HFF-Myc (cell line): Measurements from ENCODE around the gene ACOXL.

Source experiments
- DNase-seq: peaks from one replicate; pipeline ENCODE4 v3.0.0-alpha.2; 2011; ENCODE audit warnings: low read depth; ENCODE audit errors: extremely low read depth
- H3K4me3 ChIP-seq: replicated peaks from 2 replicates; pipeline ENCODE4 v1.5.1; 2011; ENCODE audit warnings: low read depth, mild to moderate bottlenecking, control low read depth, low read length
- TF ChIP-seq, protein P1 (sequence below): IDR thresholded peaks from 2 replicates; pipeline ENCODE4 v1.5.1; 2012; ENCODE audit warnings: mild to moderate bottlenecking, low read depth, low read length, control low read depth; ENCODE audit errors: missing control alignments

The ACOXL gene

DNA sequence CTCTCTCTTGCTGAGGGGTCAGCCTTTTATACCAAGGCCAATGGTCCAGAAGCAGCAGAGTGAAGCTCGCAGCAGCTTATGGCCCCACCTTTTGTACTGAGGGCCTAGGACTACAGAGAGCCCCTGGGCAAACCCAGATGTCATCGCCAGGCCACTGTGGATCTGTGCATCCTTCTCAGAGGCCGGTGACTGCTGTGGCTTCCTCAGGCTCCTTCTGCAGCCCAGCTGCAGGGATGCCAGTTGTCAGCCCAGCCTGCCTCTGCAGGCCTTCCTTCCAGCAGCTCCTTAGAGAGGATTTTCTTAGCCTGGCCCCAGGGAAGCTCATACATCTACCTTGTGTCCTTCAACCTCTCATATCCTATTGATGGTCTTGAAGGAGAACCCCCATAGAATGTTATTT, 6.5 kb upstream of the ACOXL start:
- TF ChIP-seq, protein P1, sequence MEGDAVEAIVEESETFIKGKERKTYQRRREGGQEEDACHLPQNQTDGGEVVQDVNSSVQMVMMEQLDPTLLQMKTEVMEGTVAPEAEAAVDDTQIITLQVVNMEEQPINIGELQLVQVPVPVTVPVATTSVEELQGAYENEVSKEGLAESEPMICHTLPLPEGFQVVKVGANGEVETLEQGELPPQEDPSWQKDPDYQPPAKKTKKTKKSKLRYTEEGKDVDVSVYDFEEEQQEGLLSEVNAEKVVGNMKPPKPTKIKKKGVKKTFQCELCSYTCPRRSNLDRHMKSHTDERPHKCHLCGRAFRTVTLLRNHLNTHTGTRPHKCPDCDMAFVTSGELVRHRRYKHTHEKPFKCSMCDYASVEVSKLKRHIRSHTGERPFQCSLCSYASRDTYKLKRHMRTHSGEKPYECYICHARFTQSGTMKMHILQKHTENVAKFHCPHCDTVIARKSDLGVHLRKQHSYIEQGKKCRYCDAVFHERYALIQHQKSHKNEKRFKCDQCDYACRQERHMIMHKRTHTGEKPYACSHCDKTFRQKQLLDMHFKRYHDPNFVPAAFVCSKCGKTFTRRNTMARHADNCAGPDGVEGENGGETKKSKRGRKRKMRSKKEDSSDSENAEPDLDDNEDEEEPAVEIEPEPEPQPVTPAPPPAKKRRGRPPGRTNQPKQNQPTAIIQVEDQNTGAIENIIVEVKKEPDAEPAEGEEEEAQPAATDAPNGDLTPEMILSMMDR = no peak
- H3K4me3 ChIP-seq = no peak overlapping the region
- DNase-seq = no peak

DNA sequence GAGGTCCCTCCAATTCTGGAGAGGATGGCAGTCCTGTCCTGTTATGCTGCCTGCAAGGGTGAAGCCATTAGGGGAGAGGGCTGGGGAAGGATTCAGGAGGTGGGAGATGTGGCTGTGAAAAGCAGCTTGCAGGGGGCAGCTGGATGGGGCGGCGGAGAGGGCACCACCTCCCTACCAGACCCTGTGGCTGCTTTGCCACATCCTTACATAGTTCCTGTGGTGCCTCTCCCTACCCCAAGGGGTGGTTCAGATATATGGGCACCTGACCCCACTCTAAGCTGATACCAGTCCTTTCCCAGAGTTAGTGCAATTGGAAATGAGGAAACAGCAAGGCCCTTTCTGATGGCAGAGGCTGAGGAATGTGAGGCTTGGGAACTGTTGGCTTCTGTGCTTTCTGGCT, 6.1 kb upstream of the ACOXL start:
- H3K4me3 ChIP-seq = no peak overlapping the region
- TF ChIP-seq, protein P1 = no peak

DNA sequence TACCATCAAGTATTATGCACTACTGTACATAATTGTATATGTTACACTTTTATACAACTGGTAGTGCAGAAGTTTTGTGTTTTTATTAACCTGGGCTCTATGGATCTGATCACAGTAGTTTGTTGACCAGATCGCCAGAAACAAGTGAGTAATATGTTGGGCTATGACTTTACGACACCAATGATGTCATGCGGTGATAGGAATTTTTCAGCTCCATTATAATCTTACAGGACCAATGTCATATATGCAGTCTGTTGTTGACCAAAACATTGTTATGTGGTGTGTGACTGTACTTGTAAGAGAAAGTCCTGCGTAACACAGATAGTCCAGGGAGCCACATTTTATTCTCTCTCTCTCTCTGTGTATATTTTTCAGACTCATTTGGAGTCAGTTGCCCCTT, 4.5 kb upstream of the ACOXL start:
- TF ChIP-seq, protein P1 = no peak
- DNase-seq = no peak
- no peak overlapping the region for H3K4me3 ChIP-seq

More for the DNA sequence above, 6.1 kb upstream of the ACOXL start:
- no peak for DNase-seq

DNA sequence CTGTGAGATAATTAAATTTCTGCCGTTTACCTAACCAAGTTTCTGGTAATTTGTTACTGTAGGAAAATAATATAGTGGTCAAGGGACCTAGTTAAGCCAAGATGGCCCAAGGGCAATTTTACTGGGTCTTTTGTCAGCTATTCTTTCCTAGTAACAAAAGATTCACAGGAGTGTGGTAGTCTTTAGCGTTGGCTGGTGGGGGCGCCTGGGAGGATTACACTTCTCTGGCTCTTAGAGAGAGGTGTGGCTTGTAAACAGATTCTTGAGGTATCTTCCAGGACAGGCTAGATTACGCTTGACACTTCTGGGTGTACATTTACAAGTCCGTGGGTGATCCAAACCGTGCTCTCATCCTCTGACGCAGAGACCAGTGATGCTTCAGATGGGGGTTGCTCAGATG, 3.3 kb upstream of the ACOXL start:
- TF ChIP-seq, protein P1 = no peak
- DNase-seq = no peak
- no peak overlapping the region for H3K4me3 ChIP-seq

DNA sequence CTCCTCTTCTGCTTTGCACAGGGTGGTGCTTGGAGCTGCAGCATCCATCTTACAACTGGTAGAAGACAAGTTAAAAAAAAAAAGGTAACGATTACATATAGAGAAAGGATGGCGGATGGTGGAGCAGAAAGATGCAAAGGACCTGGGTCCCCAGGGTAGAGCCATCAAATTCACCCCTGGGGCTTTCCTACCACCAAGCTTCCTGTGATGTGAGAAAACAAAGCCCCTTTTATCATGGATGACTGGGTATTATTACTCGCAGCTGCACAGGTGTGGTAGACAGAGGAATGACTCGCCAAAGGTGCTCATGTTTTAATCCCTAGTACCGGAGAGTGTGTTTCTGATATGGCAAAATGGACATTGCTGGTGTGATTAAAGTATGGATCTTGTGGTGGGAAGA, 1.3 kb upstream of the ACOXL start:
- TF ChIP-seq, protein P1 = no peak
- DNase-seq = no peak
- no peak overlapping the region for H3K4me3 ChIP-seq

DNA sequence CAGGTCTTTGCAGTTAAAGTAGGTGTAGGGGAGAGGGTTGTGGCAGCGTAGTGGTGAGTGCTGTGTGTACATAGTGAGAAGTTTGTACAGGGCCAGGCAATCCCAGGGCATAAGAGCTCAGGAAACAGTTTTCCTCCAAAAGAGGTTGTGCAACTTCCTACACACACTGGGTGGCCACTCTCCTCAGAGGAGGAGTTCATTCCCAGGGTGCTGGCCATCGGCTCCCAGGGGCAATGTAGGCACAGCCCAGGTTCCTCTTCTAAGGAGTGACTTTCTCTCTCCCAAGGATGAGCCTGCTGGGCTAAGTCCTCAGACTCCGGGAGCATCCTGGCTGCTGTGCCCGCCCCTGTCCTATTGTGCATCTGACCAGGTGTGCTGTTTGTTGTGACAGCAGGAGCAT, 3.0 kb downstream of the ACOXL start:
- TF ChIP-seq, protein P1 = no peak
- DNase-seq = no peak

DNA sequence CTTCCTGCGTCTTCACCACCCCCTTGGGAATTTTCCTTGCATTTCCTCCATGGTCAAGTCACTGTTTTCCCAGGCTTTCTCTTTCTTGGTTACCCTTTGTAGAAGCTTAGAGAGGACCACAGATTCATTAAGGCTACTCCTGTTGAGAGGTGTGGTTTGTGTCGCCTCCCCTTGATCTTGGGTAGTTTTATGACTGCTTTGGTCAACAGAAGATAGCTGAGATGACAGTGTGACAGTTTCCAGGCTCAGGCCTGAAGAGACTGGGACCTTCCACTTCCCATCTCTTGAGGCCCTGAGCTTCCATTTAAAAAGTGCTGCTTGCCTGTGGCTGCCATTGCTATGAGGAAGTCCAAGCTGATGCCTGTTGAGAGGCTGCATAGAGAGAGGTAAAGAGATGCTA, 5.4 kb downstream of the ACOXL start:
- TF ChIP-seq, protein P1 = no peak
- no peak overlapping the region for H3K4me3 ChIP-seq
- DNase-seq = no peak

More for the DNA sequence above, 3.0 kb downstream of the ACOXL start:
- H3K4me3 ChIP-seq = no peak overlapping the region
